ENCODE measurements around the gene CCDC177. TPM values are rescaled to one million over a fixed set of nuclear protein-coding genes. Genes with fewer than 3 reads are reported as not detected.

Gene CCDC177
- total and polyA plus RNA-seq, 9 of the 15 experiments (the other 6 are each of a cell fraction or from before 2014, with no cell fraction given): not detected

GRCh38 chr14:69569859-69570258 lies 4.8 kb downstream of the CCDC177 start:
- no peak for FAIRE-seq
- intact Hi-C loops (cut with micrococcal nuclease): loop anchor here (10.0 kb wide), 1 partner anchor 325 kb away; no protein-coding TSS in a partner anchor
- no TSS peak for BruUV-seq (replicated peaks)

More at GRCh38 chr14:69569859-69570258, 4.8 kb downstream of the CCDC177 start:
- Histone ChIP-seq H3K27me3 (ENCODE audit: control insufficient read depth in 2 of 2, insufficient read depth in 2 of 2, low read length in 2 of 2) (peaks cover 5 to 26% of the 10 kb centered on the region in 2 experiments; a peak in 3 of 5 replicates), H3K4me1 (replicated peaks in 1 of 2; ENCODE audit: control insufficient read depth in 2 of 2, insufficient read depth in 2 of 2, low read length in 2 of 2) (peaks cover 0 to 17% of the 10 kb centered on the region in 2 experiments; a peak in 2 of 5 replicates), H3K79me2 (ENCODE audit: control insufficient read depth, insufficient read depth, low read length) (no peaks in the 10 kb centered on the region), H2AFZ (ENCODE audit: low read depth, low read length) (no peak overlapping the region), H3K9me3 (replicated peaks; ENCODE audit: control insufficient read depth, insufficient read depth, low read depth, low read length) (no peaks in the 10 kb centered on the region), H3K4me2 (ENCODE audit: insufficient read depth, low read length) (no peak overlapping the region), H3K9ac (ENCODE audit: insufficient read depth in 1 of 2, low read depth in 2 of 2, low read length in 2 of 2) (no peak overlapping the region), H3K9me1 (ENCODE audit: control insufficient read depth, insufficient read depth, low read length) (no peaks in the 10 kb centered on the region), H3K27ac (ENCODE audit: extremely low read depth, low read depth, low read length) (no peak overlapping the region), H4K20me1 (replicated peaks; ENCODE audit: control insufficient read depth, insufficient read depth, low read length) (no peaks in the 10 kb centered on the region), H3K36me3 (ENCODE audit: control insufficient read depth, insufficient read depth, low read length) (no peaks in the 10 kb centered on the region), H3K4me3 (no peak overlapping the region)
- POLR2A ChIA-PET: interaction anchor here (0.6 to 1.2 kb wide), 2 partner anchors 10 to 1169 kb away, joined by 3 read pairs; no protein-coding TSS in a partner anchor
- in situ Hi-C loops (cut with MboI): loop anchor here (25.0 kb wide), 1 partner anchor 467 kb away; no protein-coding TSS in a partner anchor
- CTCF ChIA-PET (ENCODE audit: low intra/inter-chr PET ratio): no interaction called here
- WGBS (ENCODE audit: insufficient coverage, low coverage, missing lambda C conversion rate): 0% methylated on average over 2 of the region's 2 CpGs
- TF ChIP-seq RBM17 (IDR thresholded peaks at IDR 0.05; ENCODE audit: borderline replicate concordance, low read depth, low read length) (no peak), ZNF76 (CRISPR knock-in tag; IDR thresholded peaks at IDR 0.05; ENCODE audit: borderline replicate concordance) (no peak), HMBOX1 (IDR thresholded peaks at IDR 0.05) (no peak), FOXP1 (CRISPR knock-in tag; IDR thresholded peaks at IDR 0.05) (no peak), GATAD2B (IDR thresholded peaks at IDR 0.05; ENCODE audit: borderline replicate concordance) (no peak), BRF2 (IDR thresholded peaks at IDR 0.05; ENCODE audit: borderline replicate concordance, insufficient read depth, insufficient read length) (no peak), HNRNPLL (IDR thresholded peaks at IDR 0.05; ENCODE audit: low read depth, low read length, poor library complexity, severe bottlenecking) (no peak)
- ATAC-seq (no peak), DNase-seq (ENCODE audit: extremely low read depth in 1 of 4, low spot score in 3 of 4) (no peak)
